A673 (cell line): ENCODE results near the gene NR2F1-AS1. TPM values are rescaled to one million over a fixed set of nuclear protein-coding genes. Genes with fewer than 3 reads are reported as not detected.

Experiments used
- BruUV-seq: library from RNA; stranded (reverse); fragments of 400-500 nt; replicated peaks from 2 replicates; lab custom pipeline; 2021; lab: Mats Ljungman, UMichigan
- CTCF ChIA-PET: fragments of 300-600 bp; sonication (Branson Sonifier 250); formaldehyde crosslinking; loops from one replicate; lab custom pipeline; 2022; ENCODE audit warnings: antibody characterized with exemption; lab: Charles Lee
- POLR2A ChIA-PET: fragments of 300-600 bp; sonication (Branson Sonifier 250); formaldehyde crosslinking; loops from one replicate; lab custom pipeline; 2022; ENCODE audit warnings: antibody characterized with exemption; ENCODE audit not compliant: low non-redundant PET; lab: Charles Lee
- DNase-seq: peaks from one replicate; pipeline ENCODE4 v3.0.0-alpha.2; 2015; ENCODE audit warnings: low spot score
- H3K27ac ChIP-seq: fragments of 200-600 bp; sonication (generic); 2 replicates; pipeline ENCODE4 v1.5.1; 2016; ENCODE audit warnings: mixed run types, low read depth, mild to moderate bottlenecking, mixed read lengths, antibody characterized with exemption, low read length; ENCODE audit not compliant: poor library complexity, severe bottlenecking
- H3K27me3 ChIP-seq: fragments of 200-600 bp; sonication (generic); replicated peaks from 2 replicates; pipeline ENCODE4 v1.6.1; 2017; ENCODE audit warnings: mixed run types, low read depth, mild to moderate bottlenecking, mixed read lengths, antibody characterized with exemption, low read length; ENCODE audit not compliant: insufficient read depth, poor library complexity
- H3K36me3 ChIP-seq: fragments of 200-600 bp; sonication (generic); 2 replicates; pipeline ENCODE4 v1.6.1; 2016; ENCODE audit warnings: mixed run types, mild to moderate bottlenecking, mixed read lengths, antibody characterized with exemption, low read length; ENCODE audit not compliant: insufficient read depth, poor library complexity, severe bottlenecking
- H3K4me1 ChIP-seq: fragments of 200-600 bp; sonication (generic); 2 replicates; pipeline ENCODE4 v1.6.1; 2017; ENCODE audit warnings: mixed run types, mild to moderate bottlenecking, mixed read lengths, antibody characterized with exemption, low read length; ENCODE audit not compliant: insufficient read depth, poor library complexity, severe bottlenecking
- H3K4me3 ChIP-seq: fragments of 200-600 bp; sonication (generic); 2 replicates; pipeline ENCODE4 v1.5.1; 2016; ENCODE audit warnings: low read depth, mixed run types, mild to moderate bottlenecking, mixed read lengths, low read length; ENCODE audit not compliant: poor library complexity, severe bottlenecking
- H3K9me3 ChIP-seq: fragments of 200-600 bp; sonication (generic); 2 replicates; pipeline ENCODE4 v1.6.1; 2016; ENCODE audit warnings: mixed run types, low read depth, mild to moderate bottlenecking, mixed read lengths, antibody characterized with exemption, low read length; ENCODE audit not compliant: poor library complexity, severe bottlenecking
- CTCF ChIP-seq: fragments of 300-800, 200-600 bp; sonication (generic); conservative IDR thresholded peaks from 2 replicates; pipeline ENCODE4 v1.5.1; 2017; ENCODE audit warnings: low read depth, mild to moderate bottlenecking, antibody characterized with exemption, low read length, moderate library complexity, mixed read lengths
- EZH2 ChIP-seq: fragments of 200-600 bp; sonication (generic); IDR thresholded peaks from 2 replicates; pipeline ENCODE4 v1.6.1; 2017; ENCODE audit warnings: borderline replicate concordance, low read depth, mild to moderate bottlenecking, mixed read lengths, antibody characterized with exemption, low read length; ENCODE audit not compliant: poor library complexity, severe bottlenecking
- intact Hi-C: fragments of 100-400 bp; cut with micrococcal nuclease; formaldehyde crosslinking; loops from one replicate; pipeline ENCODE4 v1.10.0; 2022; ENCODE audit not compliant: unreplicated experiment
- total RNA-seq: library from RNA; stranded (reverse); gene quantifications from 2 replicates; pipeline ENCODE4 v1.2.3, GENCODE V29; 2021

NR2F1-AS1 gene
- total RNA-seq, 1 experiment from 2014 or later: 2.3 TPM

GRCh38 chr5:93583439-93583767 lies 2.4 kb upstream of the NR2F1-AS1 start:
- intact Hi-C loops: loop anchor here (2.0 to 10.0 kb wide), 3 partner anchors 331 to 1939 kb away; no protein-coding TSS in a partner anchor
- POLR2A ChIA-PET: no interaction called here
- CTCF ChIA-PET: no interaction called here
- BruUV-seq: no TSS peak
- no peak overlapping the region for H3K27ac ChIP-seq
- H3K27me3 ChIP-seq: peaks cover 10% of the 10 kb centered on the region
- no peak for TF ChIP-seq CTCF
- no peak for TF ChIP-seq EZH2
- peaks cover 13% of the 10 kb centered on the region for H3K4me1 ChIP-seq
- peak; percentile 9 for DNase-seq
- peak overlapping the region; percentile 57 for H3K4me3 ChIP-seq
- H3K9me3 ChIP-seq: no peaks in the 10 kb centered on the region
- H3K36me3 ChIP-seq: no peaks in the 10 kb centered on the region

GRCh38 chr5:93582677-93583438 lies 1.8 kb upstream of the NR2F1-AS1 start, which contains the start of gene NR2F1:
Gene NR2F1 (plus strand): TSS chr5:93583222. CDS start chr5:93585024, 1,802 bp downstream.
- peak; percentile 67 for DNase-seq
- Histone ChIP-seq H3K36me3 (no peaks in the 10 kb centered on the region), H3K4me3 (peak within 1 kb of the TSS; percentile 57), H3K9me3 (no peaks in the 10 kb centered on the region), H3K4me1 (peaks cover 13% of the 10 kb centered on the region), H3K27ac (peak within 1 kb of the TSS; percentile 19), H3K27me3 (peaks cover 10% of the 10 kb centered on the region)
- TF ChIP-seq EZH2 (no peak), CTCF (no peak)
- POLR2A ChIA-PET: interaction anchor here (0.8 kb wide), 1 partner anchor 1107 kb away, joined by 16 read pairs; no protein-coding TSS in a partner anchor
- intact Hi-C loops: loop anchor here (2.0 to 10.0 kb wide), 3 partner anchors 332 to 1938 kb away; no protein-coding TSS in a partner anchor
- no TSS peak for BruUV-seq
- CTCF ChIA-PET: no interaction called here

DNA sequence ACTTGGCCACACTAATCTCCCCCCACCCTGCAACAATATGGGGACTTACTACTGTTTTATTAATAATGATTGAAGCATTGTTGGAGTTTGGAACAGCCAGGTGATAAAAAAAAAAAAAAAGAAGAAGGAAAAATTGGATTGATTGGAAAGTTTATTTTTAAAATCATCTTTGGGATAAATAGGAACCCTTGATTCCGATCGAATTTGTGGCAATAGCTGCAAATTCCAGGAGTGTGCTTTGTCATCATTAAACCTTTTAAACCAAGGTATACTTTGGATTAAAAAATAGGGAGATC lies 1.1 kb upstream of the NR2F1-AS1 start:
- Histone ChIP-seq H3K4me1 (peaks cover 13% of the 10 kb centered on the region), H3K9me3 (no peaks in the 10 kb centered on the region), H3K36me3 (no peaks in the 10 kb centered on the region), H3K27me3 (peaks cover 10% of the 10 kb centered on the region), H3K27ac (peak overlapping the region; percentile 26), H3K4me3 (peak overlapping the region; percentile 57)
- intact Hi-C loops: loop anchor here (2.0 to 10.0 kb wide), 3 partner anchors 333 to 1937 kb away; no protein-coding TSS in a partner anchor
- POLR2A ChIA-PET: no interaction called here
- CTCF ChIA-PET: no interaction called here
- TF ChIP-seq EZH2: no peak
- no peak for TF ChIP-seq CTCF
- DNase-seq: no peak
- no TSS peak for BruUV-seq
